ENCODE data around the gene TOR1AIP1.

TOR1AIP1 gene

GRCh38 chr1:179867493-179868330 lies 14.4 kb upstream of the TOR1AIP1 start:
- Histone ChIP-seq H3K4me3 (no peak overlapping the region), H3K27ac (no peak overlapping the region), H3K9me3 (no peaks in the 10 kb centered on the region), H3K4me1 (peaks cover 0 to 8% (median 4%) of the 10 kb centered on the region in 4 donors), H3K36me3 (peaks cover 11 to 53% (median 39%) of the 10 kb centered on the region in 3 donors), H3K27me3 (no peaks in the 10 kb centered on the region)
- DNase-seq = peak in 1 of 2 donors; percentile 39
- intact Hi-C loops (cut with DNase I; ENCODE audit: low total_unique reads) = no loop called here
- peak; percentile 31 to 44 for TF ChIP-seq CTCF (IDR thresholded peaks at IDR 0.05)

GRCh38 chr1:179870870-179871269 lies 11.2 kb upstream of the TOR1AIP1 start:
- Histone ChIP-seq H3K27me3 (no peaks in the 10 kb centered on the region), H3K4me1 (peaks cover 0 to 29% (median 7%) of the 10 kb centered on the region in 4 donors), H3K4me3 (no peak overlapping the region), H3K9me3 (no peaks in the 10 kb centered on the region), H3K27ac (no peak overlapping the region), H3K36me3 (peaks cover 0 to 41% (median 10%) of the 10 kb centered on the region in 3 donors)
- TF ChIP-seq CTCF (IDR thresholded peaks at IDR 0.05) = no peak
- intact Hi-C loops (cut with DNase I; ENCODE audit: low total_unique reads) = no loop called here
- no peak for DNase-seq

GRCh38 chr1:179871940-179872339 lies 10.1 kb upstream of the TOR1AIP1 start:
- Histone ChIP-seq H3K4me3 (no peak overlapping the region), H3K4me1 (peaks cover 0 to 40% (median 17%) of the 10 kb centered on the region in 4 donors), H3K36me3 (peaks cover 0 to 32% (median 10%) of the 10 kb centered on the region in 3 donors), H3K27me3 (no peaks in the 10 kb centered on the region), H3K9me3 (no peaks in the 10 kb centered on the region), H3K27ac (peak overlapping the region in 1 of 2 donors; percentile 7)
- DNase-seq = no peak
- TF ChIP-seq CTCF (IDR thresholded peaks at IDR 0.05) = no peak
- intact Hi-C loops (cut with DNase I; ENCODE audit: low total_unique reads) = no loop called here

- no peak for TF ChIP-seq CTCF (IDR thresholded peaks at IDR 0.05)
- DNase-seq = no peak
- Histone ChIP-seq H3K4me3 (no peak overlapping the region), H3K36me3 (peaks cover 0 to 29% (median 10%) of the 10 kb centered on the region in 3 donors), H3K9me3 (no peaks in the 10 kb centered on the region), H3K27me3 (no peaks in the 10 kb centered on the region), H3K27ac (peak overlapping the region in 1 of 2 donors; percentile 7), H3K4me1 (peaks cover 0 to 42% (median 17%) of the 10 kb centered on the region in 4 donors)
- intact Hi-C loops (cut with DNase I; ENCODE audit: low total_unique reads) = no loop called here
These were observed 9.5 kb upstream of the TOR1AIP1 start for GRCh38 chr1:179872558-179872957.

DNA sequence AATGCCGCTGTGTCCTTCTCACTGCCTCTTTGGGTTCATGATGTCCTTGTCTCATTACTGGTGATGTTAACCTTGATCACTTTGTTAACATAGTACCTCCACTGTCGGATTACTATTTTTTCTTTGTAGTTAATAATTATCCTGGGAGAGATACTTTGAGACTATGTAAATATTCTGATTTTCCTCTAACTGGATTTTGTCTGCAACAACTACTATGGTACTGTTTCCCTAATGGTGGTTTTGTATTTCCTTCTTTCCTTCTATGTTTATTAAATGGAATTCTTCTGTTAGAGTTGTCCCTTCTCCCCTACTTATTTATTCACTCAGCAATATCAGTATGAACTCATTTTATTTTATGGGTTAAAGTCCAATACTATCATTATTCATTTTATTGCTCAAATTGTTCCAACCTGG lies 8.6 kb upstream of the TOR1AIP1 start:
- Histone ChIP-seq H3K4me3 (no peak overlapping the region), H3K9me3 (no peaks in the 10 kb centered on the region), H3K4me1 (peaks cover 0 to 47% (median 17%) of the 10 kb centered on the region in 4 donors), H3K36me3 (peaks cover 0 to 27% (median 8%) of the 10 kb centered on the region in 3 donors), H3K27ac (no peak overlapping the region), H3K27me3 (no peaks in the 10 kb centered on the region)
- DNase-seq = no peak
- intact Hi-C loops (cut with DNase I; ENCODE audit: low total_unique reads) = no loop called here
- TF ChIP-seq CTCF (IDR thresholded peaks at IDR 0.05) = no peak
